Lower leg skin (tissue), 4 donors: Measurements from ENCODE around the gene KPNA1. TPM values are rescaled to one million over a fixed set of nuclear protein-coding genes. Genes with fewer than 3 reads are reported as not detected.

Experiments
- DNase-seq, 2 donors: peaks; one replicate each; pipeline ENCODE4 v3.0.0-alpha.2; 2019; ENCODE audit warnings: low spot score in 2 of 2
- H3K4me3 ChIP-seq: fragments of 200-600 bp; sonication (generic); 2 replicates; pipeline ENCODE4 v1.5.1; 2017; ENCODE audit warnings: mild to moderate bottlenecking, low read depth; ENCODE audit not compliant: poor library complexity, severe bottlenecking
- CTCF ChIP-seq, 3 donors: fragments of 450-650 bp; IDR thresholded peaks; one replicate each; pipeline ENCODE4 v1.5.1; 2016; ENCODE audit warnings: antibody characterized with exemption in 3 of 3, mild to moderate bottlenecking in 3 of 3, moderate library complexity in 2 of 3
- POLR2A ChIP-seq, 2 donors: fragments of 450-650 bp; IDR thresholded peaks; one replicate each; pipeline ENCODE4 v1.6.1; 2016 to 2017; ENCODE audit warnings: antibody characterized with exemption in 2 of 2, mild to moderate bottlenecking in 1 of 2, moderate library complexity in 1 of 2
- WGBS, 2 donors: methylation state at CpG; one replicate each; pipeline ENCODE4 v1.1.5; 2018; 5-methylcytosine and 5-hydroxymethylcytosine counted together
- intact Hi-C: fragments of 100-400 bp; cut with DNase I; formaldehyde crosslinking; loops from one replicate; pipeline ENCODE4 v1.15.0; 2023; ENCODE audit warnings: low total_unique reads
- total RNA-seq, 4 donors: library from RNA; depleted of rRNA; stranded (reverse); fragments of >200 nt; gene quantifications; one replicate each; pipeline ENCODE4 v1.1.0, GENCODE V29; 2016

Gene KPNA1
- total RNA-seq, 4 donors from 2014 or later, result 21.4 to 41.3 (median 27.6) TPM

- 73 to 79% methylated on average over 1 of the region's 1 CpG for WGBS, 2 donors
- TF ChIP-seq CTCF (IDR thresholded peaks at IDR 0.05), result no peak
Observed at GRCh38 chr3:122498152-122498551, 16.6 kb downstream of the KPNA1 start.

GRCh38 chr3:122497425-122497824 is 17.3 kb downstream of the KPNA1 start:
- no peak overlapping the region for H3K4me3 ChIP-seq
- WGBS, 2 donors, result 38 to 39% methylated on average over 1 of the region's 1 CpG
- intact Hi-C loops, result no loop called here
- no peak for DNase-seq
- TF ChIP-seq POLR2A (IDR thresholded peaks at IDR 0.05) (no peak), CTCF (IDR thresholded peaks at IDR 0.05) (no peak)

More at GRCh38 chr3:122498152-122498551, 16.6 kb downstream of the KPNA1 start:
- no peak for DNase-seq
- no peak overlapping the region for H3K4me3 ChIP-seq
- intact Hi-C loops, result no loop called here

GRCh38 chr3:122496508-122496907 is 18.2 kb downstream of the KPNA1 start:
- DNase-seq, result no peak
- no peak overlapping the region for H3K4me3 ChIP-seq
- 95 to 99% methylated on average over 2 of the region's 2 CpGs for WGBS, 2 donors
- intact Hi-C loops, result no loop called here
- TF ChIP-seq CTCF (IDR thresholded peaks at IDR 0.05), result no peak
- no peak for TF ChIP-seq POLR2A (IDR thresholded peaks at IDR 0.05)

GRCh38 chr3:122493296-122493695 is 21.4 kb downstream of the KPNA1 start:
- no peak overlapping the region for H3K4me3 ChIP-seq
- TF ChIP-seq CTCF (IDR thresholded peaks at IDR 0.05) (no peak), POLR2A (IDR thresholded peaks at IDR 0.05) (no peak)
- intact Hi-C loops, result no loop called here
- no peak for DNase-seq
- WGBS, 2 donors, result 66 to 70% methylated on average over 3 of the region's 3 CpGs

GRCh38 chr3:122488262-122488973 is 26.3 kb downstream of the KPNA1 start:
- intact Hi-C loops, result no loop called here
- 84 to 86% methylated on average over 7 of the region's 7 CpGs for WGBS, 2 donors
- DNase-seq, result no peak
- TF ChIP-seq CTCF (IDR thresholded peaks at IDR 0.05) (no peak), POLR2A (IDR thresholded peaks at IDR 0.05) (no peak)
- H3K4me3 ChIP-seq, result no peak overlapping the region

- no peak for DNase-seq
- 82 to 88% methylated on average over 5 of the region's 5 CpGs for WGBS, 2 donors
- TF ChIP-seq POLR2A (IDR thresholded peaks at IDR 0.05) (no peak), CTCF (IDR thresholded peaks at IDR 0.05) (no peak)
- intact Hi-C loops, result no loop called here
- H3K4me3 ChIP-seq, result no peak overlapping the region
Observed at GRCh38 chr3:122484985-122485384, 29.8 kb downstream of the KPNA1 start.
